T-helper 1 cell (primary cell): Measurements from ENCODE around the gene FLT3.
"Not testable (repeated sequence)": the region's sequence is repeated elsewhere in the genome, so short reads cannot be mapped to it uniquely, and the experiment has no call there.

Experiments
- DNase-seq, 5 donors: peaks; one replicate each; pipeline ENCODE4 v3.0.0-alpha.2; 2012 to 2020

Gene FLT3

GRCh38 chr13:28099396-28100149, 803 bp downstream of the FLT3 start:
- DNase-seq = no peak

GRCh38 chr13:28097503-28097902, 2.9 kb downstream of the FLT3 start:
- no peak for DNase-seq

- DNase-seq = no peak
Observed at GRCh38 chr13:28094306-28094705, 6.1 kb downstream of the FLT3 start.

GRCh38 chr13:28093881-28094280, 6.5 kb downstream of the FLT3 start:
- no peak for DNase-seq

- no peak for DNase-seq
Observed at GRCh38 chr13:28092431-28092830, 7.9 kb downstream of the FLT3 start.

- DNase-seq = no peak
Observed at GRCh38 chr13:28089065-28089464, 11.3 kb downstream of the FLT3 start.

GRCh38 chr13:28077820-28078219, 22.6 kb downstream of the FLT3 start:
- DNase-seq = not testable (repeated sequence)

GRCh38 chr13:28077231-28077630, 23.1 kb downstream of the FLT3 start:
- no peak for DNase-seq

- no peak for DNase-seq
Observed at GRCh38 chr13:28071424-28071823, 29.0 kb downstream of the FLT3 start.

GRCh38 chr13:28067491-28067890, 32.9 kb downstream of the FLT3 start:
- DNase-seq = no peak

GRCh38 chr13:28058866-28059613, 41.3 kb downstream of the FLT3 start:
- peak in 4 of 5 donors; percentile 9 to 26 (median 22) for DNase-seq

GRCh38 chr13:28056970-28057712, 43.2 kb downstream of the FLT3 start:
- no peak for DNase-seq

- DNase-seq = no peak
Observed at GRCh38 chr13:28056426-28056825, 44.0 kb downstream of the FLT3 start.

GRCh38 chr13:28055357-28055756, 45.0 kb downstream of the FLT3 start:
- no peak for DNase-seq

- no peak for DNase-seq
Observed at GRCh38 chr13:28052945-28053344, 47.4 kb downstream of the FLT3 start.

GRCh38 chr13:28049880-28050875, 50.2 kb downstream of the FLT3 start:
- DNase-seq = no peak

- DNase-seq = no peak
Observed at GRCh38 chr13:28049215-28049614, 51.2 kb downstream of the FLT3 start.

GRCh38 chr13:28048768-28049167, 51.6 kb downstream of the FLT3 start:
- no peak for DNase-seq

- peak in 1 of 5 donors; percentile 38 for DNase-seq
Observed at GRCh38 chr13:28047757-28048388, 52.5 kb downstream of the FLT3 start.

- no peak for DNase-seq
Observed at GRCh38 chr13:28046981-28047380, 53.4 kb downstream of the FLT3 start.

GRCh38 chr13:28045861-28046260, 54.5 kb downstream of the FLT3 start:
- no peak for DNase-seq

- no peak for DNase-seq
Observed at GRCh38 chr13:28044608-28045007, 55.8 kb downstream of the FLT3 start.
